Stomach (tissue), 4 donors: ENCODE data around the gene MT1A.

Source experiments
- EP300 ChIP-seq: sonication (generic); formaldehyde crosslinking; IDR thresholded peaks from one replicate; pipeline ENCODE4 v1.6.1; 2017; ENCODE audit warnings: antibody characterized with exemption
- POLR2AphosphoS5 ChIP-seq, 3 donors: sonication (generic); formaldehyde crosslinking; IDR thresholded peaks; one replicate each; pipeline ENCODE4 v1.6.1; 2016; ENCODE audit warnings: antibody characterized with exemption in 3 of 3
- TF ChIP-seq, protein P1 (sequence below), 7 experiments: fragments of 450-650 bp in 4 of 7; fragments of 200-600 bp in 3 of 7; sonication (generic) in 3 of 7; IDR thresholded peaks; one replicate each; pipeline ENCODE4 v1.5.1; 2016 to 2019; ENCODE audit warnings: antibody characterized with exemption in 7 of 7, control low read depth in 2 of 7, mild to moderate bottlenecking in 1 of 7

DNA sequence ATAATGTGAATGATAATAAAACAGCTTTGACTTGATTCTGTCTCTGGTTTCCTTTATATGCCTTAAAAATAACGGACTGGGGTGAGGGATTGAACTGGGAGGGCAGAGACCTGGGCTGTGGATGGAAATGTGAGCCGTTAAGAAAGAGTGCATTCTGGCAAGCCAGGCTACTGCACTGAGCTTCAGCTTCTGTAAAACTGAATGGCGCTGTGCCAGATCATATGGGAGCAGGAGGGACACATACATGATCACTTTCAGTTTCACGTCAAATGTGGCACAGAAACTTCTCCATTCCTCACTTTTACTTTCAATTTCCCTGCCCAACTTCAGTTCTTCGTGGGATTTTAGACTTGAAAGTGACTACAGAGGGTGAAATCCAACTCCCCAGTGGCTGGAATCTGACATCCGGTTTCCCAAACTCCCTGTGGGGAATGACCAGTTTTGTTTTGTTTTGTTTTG is 29.0 kb upstream of the MT1A start:
- peak; percentile 35 to 83 (median 77) for TF ChIP-seq POLR2AphosphoS5 (IDR thresholded peaks at IDR 0.05)
- no peak for TF ChIP-seq EP300
- TF ChIP-seq, protein P1, sequence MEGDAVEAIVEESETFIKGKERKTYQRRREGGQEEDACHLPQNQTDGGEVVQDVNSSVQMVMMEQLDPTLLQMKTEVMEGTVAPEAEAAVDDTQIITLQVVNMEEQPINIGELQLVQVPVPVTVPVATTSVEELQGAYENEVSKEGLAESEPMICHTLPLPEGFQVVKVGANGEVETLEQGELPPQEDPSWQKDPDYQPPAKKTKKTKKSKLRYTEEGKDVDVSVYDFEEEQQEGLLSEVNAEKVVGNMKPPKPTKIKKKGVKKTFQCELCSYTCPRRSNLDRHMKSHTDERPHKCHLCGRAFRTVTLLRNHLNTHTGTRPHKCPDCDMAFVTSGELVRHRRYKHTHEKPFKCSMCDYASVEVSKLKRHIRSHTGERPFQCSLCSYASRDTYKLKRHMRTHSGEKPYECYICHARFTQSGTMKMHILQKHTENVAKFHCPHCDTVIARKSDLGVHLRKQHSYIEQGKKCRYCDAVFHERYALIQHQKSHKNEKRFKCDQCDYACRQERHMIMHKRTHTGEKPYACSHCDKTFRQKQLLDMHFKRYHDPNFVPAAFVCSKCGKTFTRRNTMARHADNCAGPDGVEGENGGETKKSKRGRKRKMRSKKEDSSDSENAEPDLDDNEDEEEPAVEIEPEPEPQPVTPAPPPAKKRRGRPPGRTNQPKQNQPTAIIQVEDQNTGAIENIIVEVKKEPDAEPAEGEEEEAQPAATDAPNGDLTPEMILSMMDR (IDR thresholded peaks at IDR 0.05) = no peak
